HG03196 (cell line): ENCODE results near the gene CLEC2D.
A peak's percentile ranks its signal among the peaks of the same experiment; 100 is the strongest.
"Not testable (repeated sequence)": the region's sequence is repeated elsewhere in the genome, so short reads cannot be mapped to it uniquely, and the experiment has no call there.

ENCODE experiments used
- ATAC-seq: cut with Tn5 transposase; IDR thresholded peaks from one replicate; pipeline ENCODE4 v1.9.1; 2021; ENCODE audit not compliant: unreplicated experiment

The CLEC2D gene

DNA sequence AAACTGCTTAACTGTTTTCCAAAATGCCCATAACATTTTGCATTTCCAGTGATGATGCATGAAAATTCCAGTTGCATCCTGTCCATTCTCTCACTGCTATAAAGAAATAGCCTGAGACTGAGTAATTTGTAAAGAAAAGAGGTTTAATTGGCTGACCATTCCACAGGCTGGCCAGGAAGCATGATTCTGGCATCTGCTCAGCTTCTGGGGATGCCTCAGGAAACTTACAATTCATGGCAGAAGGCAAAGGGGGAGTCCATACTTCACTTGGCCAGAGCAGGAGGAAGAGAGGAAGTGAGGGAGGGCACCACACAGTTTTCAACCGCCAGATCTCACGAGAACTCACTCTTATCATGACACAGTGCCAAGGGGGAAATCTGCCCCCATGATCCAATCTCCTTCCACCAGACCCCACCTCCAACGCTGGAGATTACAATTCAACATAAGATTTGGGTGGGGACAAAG is 18.2 kb upstream of the CLEC2D start:
- ATAC-seq, result no peak

DNA sequence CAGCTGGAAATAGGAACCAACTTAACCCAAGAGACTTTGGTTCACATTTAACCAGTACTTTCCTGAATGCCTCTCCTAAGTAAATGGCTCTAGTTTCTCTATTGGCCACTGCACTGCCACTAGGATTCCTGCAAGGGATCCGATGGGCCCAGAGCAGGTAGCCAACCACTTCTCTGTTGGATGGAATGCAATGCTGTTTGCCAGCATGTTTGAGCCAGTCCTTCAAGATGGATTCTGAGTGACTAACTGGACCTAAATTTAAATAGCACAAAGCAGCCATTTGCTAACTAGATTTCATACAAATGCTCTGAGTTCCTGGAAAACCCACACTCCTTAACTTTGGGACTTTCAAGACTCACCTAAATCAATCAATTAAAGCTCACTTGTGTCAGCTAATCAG is 9.5 kb upstream of the CLEC2D start:
- no peak for ATAC-seq

DNA sequence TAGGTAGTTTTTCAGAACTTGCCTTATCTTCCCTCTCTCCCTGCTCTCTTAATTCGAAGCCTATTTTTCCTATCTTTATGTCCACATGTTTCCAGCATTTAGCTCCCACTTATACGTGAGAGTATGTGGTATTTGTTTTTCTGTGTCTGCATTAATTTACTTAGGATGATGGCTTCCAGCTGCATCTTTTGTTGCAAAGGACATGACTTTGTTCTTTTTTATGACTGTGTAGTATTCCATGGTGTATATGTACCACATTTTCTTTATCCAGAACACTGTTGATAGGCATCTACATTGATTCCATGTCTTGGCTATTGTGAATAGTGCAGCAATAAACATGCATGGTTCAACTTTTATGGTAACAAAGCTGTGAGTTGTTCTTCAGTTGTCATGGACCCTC is 7.8 kb upstream of the CLEC2D start:
- no peak for ATAC-seq

DNA sequence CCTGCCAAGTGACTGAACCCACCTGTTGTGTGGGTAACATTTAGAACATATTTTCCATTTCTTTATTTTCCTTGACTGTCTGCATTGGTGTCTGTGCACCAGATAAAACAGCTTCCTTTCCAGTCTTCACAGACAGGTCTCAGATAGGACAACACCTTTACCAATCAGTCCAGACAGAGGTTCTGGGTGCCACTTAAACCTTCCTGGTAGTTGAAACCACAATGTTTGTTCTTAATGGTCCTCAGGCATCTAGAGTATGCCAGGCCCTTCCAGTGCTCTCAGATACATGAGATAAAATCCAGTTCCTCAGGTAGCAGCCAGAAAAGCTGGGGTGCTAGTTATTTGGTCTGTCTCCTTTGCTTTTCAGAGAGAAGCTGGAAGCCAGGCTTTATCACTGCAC is 7.0 kb upstream of the CLEC2D start:
- no peak for ATAC-seq

DNA sequence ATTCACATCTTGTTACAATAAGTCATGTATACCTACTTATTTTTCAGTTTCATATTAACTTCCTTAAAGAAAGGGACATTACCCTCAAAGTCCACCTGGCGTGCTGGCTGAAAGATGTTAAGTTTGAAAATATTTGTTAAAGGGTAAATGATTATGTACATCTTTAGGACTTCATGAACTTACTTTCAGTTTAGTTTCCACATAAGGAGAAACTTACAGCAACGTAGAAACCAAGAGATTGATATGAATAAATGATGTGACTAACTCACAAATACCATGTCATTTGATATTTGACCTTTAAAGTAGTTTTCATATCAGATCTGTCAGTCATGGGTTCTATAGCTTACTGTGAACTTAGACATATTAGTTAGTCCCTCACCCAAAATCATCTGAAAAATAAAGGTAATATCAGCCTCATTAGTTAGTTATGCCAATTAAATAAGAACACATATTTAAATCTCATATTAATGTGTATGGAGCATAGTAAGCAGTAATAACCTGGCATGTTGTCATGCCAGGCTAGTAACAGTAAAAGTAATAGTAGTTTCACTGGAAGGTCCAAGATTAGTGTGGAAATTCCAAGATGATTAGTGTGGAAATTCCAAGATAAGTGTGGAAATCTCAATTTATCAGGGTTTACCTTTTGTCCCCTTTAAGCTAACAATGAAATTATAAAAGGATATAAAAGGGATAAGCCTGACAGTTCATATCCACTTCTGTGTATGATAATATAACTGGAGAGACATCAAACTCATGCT is 1.9 kb upstream of the CLEC2D start:
- peak; percentile 54 for ATAC-seq

DNA sequence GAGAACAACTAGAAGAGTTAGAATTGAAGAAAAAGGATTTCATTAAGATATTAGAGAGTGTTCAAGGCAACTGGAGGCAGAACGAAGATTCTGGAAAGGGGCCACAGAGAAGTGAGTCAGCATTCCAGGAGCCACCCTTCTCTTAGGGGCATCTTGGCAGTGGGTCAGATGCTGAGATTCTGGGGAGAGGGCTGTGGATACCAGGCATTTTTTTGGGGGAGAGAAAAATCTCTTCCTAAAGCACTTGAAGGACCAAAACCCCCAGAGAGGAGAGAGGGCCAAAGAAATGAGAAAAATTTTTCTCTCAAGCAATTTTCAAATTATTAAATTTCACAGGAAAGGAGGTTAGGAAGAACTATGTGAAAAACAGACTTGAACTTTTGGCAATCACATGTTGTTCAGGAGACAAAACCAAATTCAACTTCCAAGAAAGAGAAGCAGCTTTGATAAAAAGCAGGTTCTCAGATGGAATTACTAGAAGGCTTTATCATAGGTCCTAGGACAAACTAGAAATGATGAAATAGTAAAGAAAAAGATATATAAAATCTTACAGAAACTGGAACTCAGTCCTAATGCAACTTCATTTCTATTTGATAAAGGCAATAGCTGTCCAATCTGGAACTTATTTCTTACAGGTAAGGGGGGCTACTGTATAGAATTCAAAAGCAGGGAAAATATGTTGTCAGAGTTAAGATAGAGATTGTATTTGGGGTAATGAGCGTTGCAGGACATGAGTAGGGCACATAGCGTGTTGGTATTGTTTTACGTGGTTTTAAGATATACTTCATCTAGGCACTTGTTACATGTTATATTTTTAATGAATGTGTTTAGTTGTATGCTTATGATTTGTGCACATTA is 1.1 kb upstream of the CLEC2D start:
- no peak for ATAC-seq

DNA sequence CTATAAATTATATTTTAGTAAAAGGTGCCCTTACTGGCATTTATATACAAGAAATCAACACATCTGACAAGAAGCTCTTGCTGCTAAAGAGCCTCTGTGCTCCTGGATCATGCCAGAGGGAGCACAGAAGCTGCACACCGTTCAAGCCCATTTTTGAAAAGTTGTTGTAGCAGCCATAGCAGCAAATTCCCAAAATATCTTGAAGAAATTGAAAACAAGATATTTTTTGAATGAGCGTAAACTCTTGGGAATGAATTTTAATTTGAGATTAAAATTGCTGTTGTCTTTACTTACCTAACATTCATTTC is 540 bp upstream of the CLEC2D start:
- ATAC-seq, result no peak

DNA sequence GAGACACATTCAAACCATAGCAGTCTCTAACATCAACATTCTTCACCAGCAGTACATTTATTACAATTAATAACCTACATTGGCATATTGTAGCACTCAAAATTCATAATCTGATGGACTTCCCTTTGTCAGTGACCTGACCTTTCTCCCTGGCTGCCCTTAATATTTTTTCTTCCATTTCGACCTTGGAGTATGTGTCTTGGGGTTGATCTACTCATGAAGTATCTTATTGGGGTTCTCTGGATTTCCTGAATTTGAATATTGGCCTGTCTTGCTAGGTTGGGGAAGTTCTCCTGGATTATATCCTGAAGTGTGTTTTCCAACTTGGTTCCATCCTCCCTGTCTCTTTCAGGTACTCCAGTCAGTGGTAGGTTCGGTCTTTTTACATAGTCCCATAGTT is 2.8 kb downstream of the CLEC2D start:
- ATAC-seq, result not testable (repeated sequence)

DNA sequence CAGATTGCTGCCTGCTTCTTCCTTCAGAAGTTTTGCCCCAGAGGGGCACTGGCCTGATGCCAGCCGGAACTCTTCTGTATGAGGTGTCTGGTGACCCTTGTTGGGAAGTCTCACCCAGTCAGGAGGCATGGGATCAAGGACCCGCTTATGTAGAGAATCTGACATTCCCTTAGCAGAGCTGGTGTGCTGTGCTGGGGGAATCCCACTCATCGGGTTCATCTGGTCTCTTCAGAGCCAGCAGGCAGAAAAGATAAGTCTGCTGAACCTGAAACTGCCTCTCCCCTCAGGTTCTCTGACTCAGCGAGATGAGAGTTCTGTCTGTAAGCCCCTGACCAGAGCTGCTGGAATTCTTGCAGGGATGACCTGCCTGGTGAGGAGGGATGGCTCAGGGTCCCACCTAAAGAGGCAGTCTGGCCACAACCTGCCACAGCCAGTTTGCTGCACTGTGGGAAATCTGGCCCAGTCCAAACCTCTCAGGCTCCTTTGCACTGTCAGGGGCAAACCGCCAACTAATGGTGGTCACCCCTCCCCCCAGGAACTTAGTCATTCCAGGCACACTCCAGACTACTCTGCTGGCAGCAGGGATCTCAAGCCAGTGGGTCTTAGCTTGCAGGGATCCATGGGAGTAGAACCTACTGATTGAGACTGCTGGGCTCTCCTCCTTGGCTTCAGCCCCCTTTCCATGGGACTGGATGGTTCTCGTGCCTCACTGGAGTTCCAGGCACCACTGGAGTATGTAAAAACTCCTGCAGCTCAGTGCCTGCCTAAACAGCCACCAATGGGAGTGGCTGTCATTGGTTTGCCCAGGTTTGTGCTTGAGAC is 4.1 kb downstream of the CLEC2D start:
- peak; percentile 27 for ATAC-seq

DNA sequence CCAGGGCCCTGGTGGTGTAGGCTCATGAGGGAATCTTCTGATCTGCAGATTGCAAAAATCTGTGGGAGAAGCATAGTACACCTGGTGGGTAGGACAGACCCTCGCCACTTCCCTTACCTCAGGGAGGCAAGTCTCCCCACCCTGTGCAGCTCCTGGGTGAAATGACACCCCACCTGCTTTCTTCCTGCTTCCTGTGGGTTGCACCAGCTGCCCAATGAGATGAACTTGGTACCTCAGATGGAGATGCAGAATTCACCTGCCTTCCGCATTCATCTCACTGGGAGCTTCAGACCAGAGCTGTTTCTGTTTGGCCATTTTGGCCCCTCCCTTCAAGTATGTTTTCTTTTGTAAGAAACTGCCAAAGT is 4.7 kb downstream of the CLEC2D start:
- ATAC-seq, result peak; percentile 28

DNA sequence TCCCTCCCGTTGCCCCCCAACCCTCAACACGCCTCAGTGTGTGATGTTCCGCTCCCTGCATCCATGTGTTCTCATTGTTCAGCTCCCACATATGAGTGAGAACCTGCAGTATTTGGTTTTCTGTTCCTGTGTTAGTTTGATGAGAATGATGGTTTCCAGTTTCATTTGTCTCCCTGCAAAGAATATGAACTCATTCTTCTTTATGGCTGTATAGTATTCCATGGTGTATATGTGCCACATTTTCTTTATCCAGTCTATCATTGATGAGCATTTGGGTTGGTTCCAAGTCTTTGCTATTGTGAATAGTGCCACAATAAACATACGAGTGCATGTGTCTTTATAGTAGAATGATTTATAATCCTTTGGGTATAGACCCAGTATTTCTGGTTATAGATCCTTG is 13.0 kb downstream of the CLEC2D start:
- not testable (repeated sequence) for ATAC-seq

DNA sequence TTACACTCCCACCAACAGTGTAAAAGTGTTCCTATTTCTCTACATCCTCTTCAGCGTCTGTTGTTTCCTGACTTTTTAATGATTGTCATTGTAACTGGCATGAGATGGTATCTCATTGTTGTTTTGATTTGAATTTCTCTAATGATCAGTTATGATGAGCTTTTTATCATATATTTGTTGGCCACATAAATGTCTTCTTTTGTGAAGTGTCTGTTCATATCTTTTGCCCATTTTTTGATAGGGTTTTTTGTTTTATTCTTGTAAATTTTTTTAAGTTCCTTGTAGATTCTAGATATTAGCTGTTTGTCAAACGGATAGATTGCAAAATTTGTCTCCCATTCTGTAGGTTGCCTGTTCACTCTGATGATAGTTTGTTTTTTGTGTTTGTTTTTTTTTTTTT is 13.4 kb downstream of the CLEC2D start:
- ATAC-seq, result not testable (repeated sequence)

DNA sequence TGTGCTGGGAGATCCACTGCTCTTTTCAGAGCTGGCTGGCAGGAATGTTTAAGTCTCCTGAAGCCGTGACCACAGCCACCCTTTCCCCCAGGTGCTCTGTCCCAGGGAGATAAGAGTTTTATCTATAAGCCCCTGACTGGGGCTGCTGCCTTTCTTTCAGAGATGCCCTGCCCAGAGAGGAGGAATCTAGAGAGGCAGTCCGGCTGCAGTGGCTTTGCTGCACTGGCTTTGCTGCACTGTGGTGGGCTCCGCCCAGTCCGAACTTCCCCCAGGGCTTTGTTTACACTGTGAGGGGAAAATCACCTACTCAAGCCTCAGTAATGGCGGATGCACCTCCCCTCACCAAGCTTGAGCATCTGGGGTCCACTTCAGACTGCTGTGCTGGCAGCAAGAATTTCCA is 15.9 kb downstream of the CLEC2D start:
- not testable (repeated sequence) for ATAC-seq

DNA sequence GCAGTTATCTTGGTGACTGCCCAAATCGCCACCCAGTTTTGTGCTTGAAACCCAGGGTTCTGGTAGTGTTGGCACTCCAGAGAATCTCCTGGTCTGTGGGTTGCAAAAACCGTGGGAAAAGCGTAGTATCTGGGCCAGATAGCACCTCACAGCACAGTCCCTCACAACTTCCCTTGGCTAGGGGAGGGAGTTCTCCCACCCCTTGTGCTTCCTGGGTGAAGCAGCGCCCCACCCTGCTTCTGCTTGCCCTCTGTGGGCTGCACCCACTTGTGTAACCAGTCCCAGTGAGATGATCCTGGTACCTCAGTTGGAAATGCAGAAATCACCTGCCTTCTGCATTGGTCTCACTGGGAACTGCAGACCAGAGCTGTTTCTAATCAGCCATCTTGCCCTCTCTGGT is 16.4 kb downstream of the CLEC2D start:
- no peak for ATAC-seq

DNA sequence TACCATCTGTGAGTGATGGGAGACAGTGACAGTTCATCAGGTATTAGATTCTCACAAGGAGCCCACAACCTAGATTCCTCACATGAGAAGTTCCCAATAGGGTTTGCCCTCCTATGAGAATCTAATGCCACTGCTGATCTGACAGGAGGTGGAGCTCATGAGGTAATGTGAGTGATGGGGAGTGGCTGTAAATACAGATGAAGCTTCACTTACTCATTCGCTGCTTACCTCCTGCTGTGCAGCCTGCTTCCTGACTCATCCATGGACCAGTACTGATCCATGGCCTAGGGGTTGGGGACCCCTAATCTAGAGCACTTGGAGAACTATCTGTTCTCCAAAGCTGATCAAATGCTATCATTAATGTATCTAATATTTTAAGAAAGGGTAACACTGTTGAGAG is 17.7 kb downstream of the CLEC2D start:
- ATAC-seq, result no peak

DNA sequence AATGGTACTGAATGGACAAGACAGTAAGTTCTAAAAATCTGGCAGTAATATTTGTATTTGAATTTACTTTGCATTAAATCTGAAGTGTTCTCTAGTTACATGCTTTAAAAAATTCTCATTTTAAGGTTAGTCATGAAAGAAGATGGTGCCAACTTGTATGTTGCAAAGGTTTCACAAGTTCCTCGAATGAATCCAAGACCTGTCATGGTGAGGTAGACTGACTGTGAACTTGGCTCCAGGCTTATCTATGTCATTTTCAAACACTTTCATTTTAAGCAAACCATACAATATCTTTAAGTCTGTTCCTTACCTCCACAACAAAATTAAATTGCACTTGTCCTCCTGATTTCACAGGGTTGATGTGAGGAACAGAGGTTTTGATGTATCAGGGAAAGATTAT is 23.4 kb downstream of the CLEC2D start:
- ATAC-seq, result no peak

DNA sequence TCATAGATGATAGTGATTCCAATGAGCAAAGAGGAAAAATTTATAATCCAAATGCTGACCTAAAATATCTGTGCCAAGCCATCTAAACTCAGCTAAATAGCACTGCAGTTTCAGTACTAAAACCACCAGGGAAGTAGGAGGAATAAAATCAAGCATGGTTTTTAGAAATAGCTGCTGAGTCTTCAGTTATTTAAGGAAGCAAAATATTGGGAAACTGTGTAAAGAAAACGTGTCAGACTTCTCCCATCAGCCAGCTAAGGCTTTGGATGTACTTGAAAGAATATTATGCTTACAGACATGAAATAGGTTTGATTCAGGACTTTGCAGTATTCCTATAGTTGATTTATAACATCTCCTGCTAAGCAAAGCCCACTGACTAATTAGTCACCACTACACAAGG is 24.7 kb downstream of the CLEC2D start:
- ATAC-seq, result no peak

DNA sequence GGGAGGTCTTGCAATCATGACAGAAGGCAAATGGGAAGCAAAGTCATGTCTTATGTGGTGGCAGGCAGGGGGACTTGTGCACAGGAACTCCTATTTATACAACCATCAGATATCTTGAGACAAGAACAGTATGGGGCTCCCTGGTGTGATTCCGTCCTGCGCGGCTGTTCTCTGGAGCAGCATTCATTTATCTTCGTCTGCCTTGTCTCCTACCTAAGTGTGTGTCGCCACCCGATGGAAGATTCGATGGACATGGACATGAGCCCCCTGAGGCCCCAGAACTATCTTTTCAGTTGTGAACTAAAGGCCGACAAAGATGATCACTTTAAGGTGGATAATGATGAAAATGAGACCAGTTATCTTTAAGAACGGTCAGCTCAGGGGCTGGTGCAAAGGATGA is 25.6 kb downstream of the CLEC2D start:
- ATAC-seq, result not testable (repeated sequence)

DNA sequence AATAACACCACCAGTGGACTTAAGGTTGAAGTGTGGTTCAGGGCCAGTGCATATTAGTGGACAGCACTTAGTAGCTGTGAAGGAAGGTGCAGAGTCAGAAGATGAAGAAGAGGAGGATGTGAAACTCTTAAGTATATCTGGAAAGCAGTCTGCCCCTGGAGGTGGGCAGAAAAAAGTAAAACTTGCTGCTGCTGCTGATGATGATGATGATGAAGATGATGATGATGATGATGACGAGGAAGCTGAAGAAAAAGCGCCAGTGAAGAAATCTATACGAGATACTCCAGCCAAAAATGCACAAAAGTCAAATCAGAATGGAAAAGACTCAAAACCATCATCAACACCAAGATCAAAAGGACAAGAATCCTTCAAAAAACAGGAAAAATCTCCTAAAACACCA is 26.1 kb downstream of the CLEC2D start:
- ATAC-seq, result not testable (repeated sequence)

DNA sequence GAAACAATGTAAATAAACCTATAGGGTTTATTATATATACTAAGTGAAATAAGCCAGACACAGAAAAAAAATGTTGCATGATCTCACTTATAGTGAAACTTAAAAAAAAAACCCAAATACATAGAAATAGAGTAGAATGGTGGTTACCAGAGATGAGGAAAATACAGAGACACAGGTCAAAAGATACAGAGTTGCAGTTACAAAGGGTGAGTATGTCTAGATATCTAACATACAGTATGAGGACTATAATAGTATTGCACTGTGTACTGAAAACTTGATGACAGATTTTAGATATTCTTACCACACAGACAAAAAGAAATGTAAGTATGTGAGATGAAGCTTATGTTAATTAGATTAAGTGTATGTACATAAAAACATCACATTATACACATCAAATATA is 28.1 kb downstream of the CLEC2D start:
- no peak for ATAC-seq

DNA sequence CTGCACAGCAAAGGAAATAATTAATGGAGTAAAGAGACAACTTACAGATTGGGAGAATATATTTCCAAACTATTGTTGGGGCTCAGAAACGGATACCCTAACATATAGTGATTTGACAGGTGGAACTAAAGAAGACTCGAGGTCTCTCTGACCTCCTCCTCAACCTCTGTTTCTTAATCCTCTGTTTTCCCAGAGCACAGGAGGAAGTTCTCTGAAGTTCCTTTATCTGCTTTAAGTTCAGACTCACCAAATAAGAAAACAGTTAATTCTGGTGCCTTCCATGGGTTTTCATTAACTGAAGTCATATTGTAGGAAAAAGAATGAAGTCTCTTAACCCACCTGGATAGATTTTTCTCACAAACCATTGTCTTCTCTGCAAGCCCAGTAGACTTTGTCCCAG is 29.2 kb downstream of the CLEC2D start:
- ATAC-seq, result no peak
